K562 (cell line): ENCODE results near the gene ZSWIM6. TPM values are rescaled to one million over a fixed set of nuclear protein-coding genes. Genes with fewer than 3 reads are reported as not detected.
A peak's percentile ranks its signal among the peaks of the same experiment; 100 is the strongest.

Experiments
- ATAC-seq: fragments of 200-7000 bp; cut with Tn5 transposase; 3 replicates; pipeline ENCODE4 v1.9.1; 2020; ENCODE audit warnings: moderate library complexity
- BruUV-seq: library from RNA; stranded (reverse); fragments of 400-500 nt; replicated peaks from 2 replicates; lab custom pipeline; 2021; lab: Mats Ljungman, UMichigan
- CTCF ChIA-PET: fragments of 300-600 bp; formaldehyde crosslinking; extraction: SDS; loops from one replicate; lab custom pipeline; 2021; ENCODE audit warnings: low intra/inter-chr PET ratio; lab: Yijun Ruan, JAX
- POLR2A ChIA-PET: fragments of 300-600, 350-650 bp; sonication (Branson Sonifier 250); formaldehyde crosslinking; extraction: SDS; loops from one replicate; lab custom pipeline; 2021; ENCODE audit warnings: antibody characterized with exemption, inconsistent platforms; lab: Yijun Ruan, JAX
- DNase-seq, 4 experiments: peaks; one replicate each; pipeline versions ENCODE4 v3.0.0 to v3.0.0-alpha.2; 2011 to 2018; ENCODE audit warnings: low spot score in 3 of 4, mixed read lengths in 3 of 4; ENCODE audit errors: extremely low read depth in 1 of 4
- FAIRE-seq: peaks from 2 replicates; lab custom pipeline; 2011; peaks lifted over from hg19 to GRCh38; lab: Jason Lieb, UNC
- H2AFZ ChIP-seq: 2 replicates; pipeline ENCODE4 v1.6.0; 2011; ENCODE audit warnings: low read depth, low read length, control low read depth, inconsistent platforms
- H3K27ac ChIP-seq: fragments of 200-600 bp; 3 replicates; pipeline ENCODE4 v1.8.0; 2011; ENCODE audit warnings: low read depth, mild to moderate bottlenecking, control low read depth, inconsistent platforms, low read length, moderate library complexity, mixed read lengths; ENCODE audit errors: extremely low read depth
- H3K27me3 ChIP-seq, 2 experiments: fragments of 300-600 bp in 1 of 2; 2 replicates in 1 of 2; 3 replicates in 1 of 2; pipeline versions ENCODE4 v1.6.0 to v1.8.0; 2011; ENCODE audit warnings: inconsistent platforms in 2 of 2, low read length in 2 of 2, mild to moderate bottlenecking in 1 of 2, mixed read lengths in 1 of 2, moderate library complexity in 1 of 2; ENCODE audit not compliant: control insufficient read depth in 2 of 2, insufficient read depth in 2 of 2
- H3K36me3 ChIP-seq: fragments of 300-600 bp; 3 replicates; pipeline ENCODE4 v1.8.0; 2011; ENCODE audit warnings: mild to moderate bottlenecking, low read length, inconsistent platforms; ENCODE audit not compliant: control insufficient read depth, insufficient read depth
- H3K4me1 ChIP-seq, 2 experiments: fragments of 200-600 bp in 1 of 2; replicated peaks in 1 of 2; 2 replicates in 1 of 2; 3 replicates in 1 of 2; pipeline versions ENCODE4 v1.5.1 to v1.8.0; 2011; ENCODE audit warnings: inconsistent platforms in 2 of 2, low read length in 2 of 2, mild to moderate bottlenecking in 1 of 2, mixed read lengths in 1 of 2, moderate library complexity in 1 of 2; ENCODE audit not compliant: control insufficient read depth in 2 of 2, insufficient read depth in 2 of 2
- H3K4me2 ChIP-seq: 2 replicates; pipeline ENCODE4 v1.6.1; 2011; ENCODE audit warnings: low read length, control low read depth, inconsistent platforms, mixed read lengths; ENCODE audit not compliant: insufficient read depth
- H3K4me3 ChIP-seq: fragments of 200-600 bp; sonication (generic), shearing (Covaris generic); 2 replicates; pipeline ENCODE4 v1.5.1; 2016; ENCODE audit warnings: control low read depth, inconsistent platforms
- H3K79me2 ChIP-seq: fragments of 200-600 bp; 3 replicates; pipeline ENCODE4 v1.8.0; 2011; ENCODE audit warnings: low read length, inconsistent platforms; ENCODE audit not compliant: control insufficient read depth, insufficient read depth
- H3K9ac ChIP-seq, 2 experiments: 2 replicates each; pipeline versions ENCODE4 v1.6.0 to v1.6.1; 2011; ENCODE audit warnings: low read depth in 2 of 2, low read length in 2 of 2, control low read depth in 1 of 2, inconsistent platforms in 1 of 2, mild to moderate bottlenecking in 1 of 2, mixed read lengths in 1 of 2; ENCODE audit not compliant: insufficient read depth in 1 of 2
- H3K9me1 ChIP-seq: one replicate; pipeline ENCODE4 v1.6.0; 2011; ENCODE audit warnings: inconsistent platforms, mild to moderate bottlenecking, low read length, moderate library complexity; ENCODE audit not compliant: control insufficient read depth, insufficient read depth
- H3K9me3 ChIP-seq: replicated peaks from 2 replicates; pipeline ENCODE4 v1.5.1; 2011; ENCODE audit warnings: low read depth, low read length, inconsistent platforms; ENCODE audit not compliant: control insufficient read depth, insufficient read depth
- H4K20me1 ChIP-seq: replicated peaks from 2 replicates; pipeline ENCODE4 v1.6.1; 2011; ENCODE audit warnings: low read length, inconsistent platforms, mixed read lengths; ENCODE audit not compliant: control insufficient read depth, insufficient read depth
- CBFA2T2 ChIP-seq: fragments of 450-650 bp; conservative IDR thresholded peaks from 2 replicates; pipeline ENCODE4 v1.6.1; 2017; ENCODE audit warnings: mild to moderate bottlenecking
- CC2D1A ChIP-seq: fragments of 450-650 bp; IDR thresholded peaks from 2 replicates; pipeline ENCODE4 v1.6.1; 2017; ENCODE audit warnings: mild to moderate bottlenecking
- KDM1A ChIP-seq, 2 experiments: fragments of 450-650 bp; IDR thresholded peaks; 2 replicates each; pipeline ENCODE4 v1.6.1; 2016; ENCODE audit warnings: mild to moderate bottlenecking in 2 of 2
- KHSRP ChIP-seq: fragments of 450-650 bp; IDR thresholded peaks from 2 replicates; pipeline ENCODE4 v1.6.1; 2017
- MYNN ChIP-seq, 2 experiments: sonication (generic); formaldehyde crosslinking in 1 of 2; IDR thresholded peaks; 2 replicates each; pipeline versions ENCODE4 v1.5.0 to v1.6.1; 2016 to 2020; ENCODE audit warnings: antibody characterized with exemption in 1 of 2, missing genetic modification reagents in 1 of 2
- PCBP2 ChIP-seq: fragments of 200-400 bp; formaldehyde crosslinking; IDR thresholded peaks from 2 replicates; pipeline ENCODE4 v1.6.1; 2018; ENCODE audit warnings: low read length, low read depth, mild to moderate bottlenecking, moderate library complexity; ENCODE audit not compliant: poor library complexity, severe bottlenecking
- PTBP1 ChIP-seq: fragments of 200-400 bp; formaldehyde crosslinking; IDR thresholded peaks from 2 replicates; pipeline ENCODE4 v1.6.1; 2017; ENCODE audit warnings: low read depth, low read length
- RAD21 ChIP-seq, 2 experiments: fragments of 250-450 bp in 1 of 2; fragments of 450-650 bp in 1 of 2; sonication (Bioruptor Pico) in 1 of 2; formaldehyde crosslinking in 1 of 2; IDR thresholded peaks in 1 of 2; conservative IDR thresholded peaks in 1 of 2; 2 replicates each; pipeline versions ENCODE4 v1.4.0 to v1.8.0; 2020 to 2022; ENCODE audit warnings: mild to moderate bottlenecking in 2 of 2, moderate library complexity in 1 of 2
- TBL1XR1 ChIP-seq, 2 experiments: IDR thresholded peaks; 2 replicates each; pipeline ENCODE4 v1.6.1; 2012; ENCODE audit warnings: improper control_type of control experiment in 2 of 2, low read length in 2 of 2, mild to moderate bottlenecking in 1 of 2
- ZNF830 ChIP-seq: fragments of 250-450 bp; sonication (Bioruptor Pico); IDR thresholded peaks from 2 replicates; pipeline ENCODE4 v1.5.0; 2021; ENCODE audit warnings: mild to moderate bottlenecking
- WGBS: fragments of 100-300 bp; shearing (Covaris generic); methylation state at CpG from one replicate; pipeline ENCODE4 v1.1.6; 2016; ENCODE audit warnings: low coverage, mixed read lengths; ENCODE audit not compliant: insufficient coverage; ENCODE audit errors: missing lambda C conversion rate; 5-methylcytosine and 5-hydroxymethylcytosine counted together
- in situ Hi-C: fragments of 300-500 bp; cut with MboI; formaldehyde crosslinking; loops from 4 replicates; pipeline ENCODE4 v1.15.0; 2018; ENCODE audit warnings: inconsistent platforms, mixed read lengths
- intact Hi-C: fragments of 100-400 bp; cut with micrococcal nuclease; formaldehyde crosslinking; loops from 2 replicates; pipeline ENCODE4 v1.14.2; 2022
- polyA plus RNA-seq, 8 experiments: library from polyadenylated mRNA; depleted of rRNA in 4 of 8; stranded (reverse) in 5 of 8; unstranded in 3 of 8; fragments of >200 nt; fragmentation: Nextera tagmentation in 2 of 8; fragmentation: Illumina TruSeq in 1 of 8; extraction: Ambion mirVana in 2 of 8; extraction: Trizol in 1 of 8; gene quantifications; 2 replicates each; pipeline versions ENCODE4 v1.2.1 to v1.2.3, GENCODE V29; 2011 to 2014; ENCODE audit warnings: inconsistent platforms in 1 of 8, missing spikeins in 1 of 8
- total RNA-seq, 7 experiments: library from RNA; depleted of rRNA in 6 of 7; stranded (reverse); fragments of >200 nt in 6 of 7; fragmentation: Illumina TruSeq in 2 of 7; extraction: Trizol in 2 of 7; gene quantifications; 2 replicates each; pipeline versions ENCODE4 v1.2.1 to v1.2.3, GENCODE V29; 2011 to 2021; ENCODE audit warnings: low replicate concordance in 1 of 7
- TF ChIP-seq, protein P1 (sequence below): fragments of 450-650 bp; formaldehyde crosslinking; IDR thresholded peaks from 2 replicates; pipeline ENCODE4 v1.4.0; 2020; ENCODE audit warnings: mild to moderate bottlenecking, mixed read lengths
- TF ChIP-seq, protein P2 (sequence below): sonication (generic); formaldehyde crosslinking; IDR thresholded peaks from 2 replicates; pipeline ENCODE4 v1.8.0; 2022; ENCODE audit warnings: missing genetic modification reagents, mild to moderate bottlenecking, borderline replicate concordance

ZSWIM6 gene
- total and polyA plus RNA-seq, 9 of the 15 experiments (the other 6 are each of a cell fraction or from before 2014, with no cell fraction given): 0.81 to 3.2 (median 2.0) TPM

DNA sequence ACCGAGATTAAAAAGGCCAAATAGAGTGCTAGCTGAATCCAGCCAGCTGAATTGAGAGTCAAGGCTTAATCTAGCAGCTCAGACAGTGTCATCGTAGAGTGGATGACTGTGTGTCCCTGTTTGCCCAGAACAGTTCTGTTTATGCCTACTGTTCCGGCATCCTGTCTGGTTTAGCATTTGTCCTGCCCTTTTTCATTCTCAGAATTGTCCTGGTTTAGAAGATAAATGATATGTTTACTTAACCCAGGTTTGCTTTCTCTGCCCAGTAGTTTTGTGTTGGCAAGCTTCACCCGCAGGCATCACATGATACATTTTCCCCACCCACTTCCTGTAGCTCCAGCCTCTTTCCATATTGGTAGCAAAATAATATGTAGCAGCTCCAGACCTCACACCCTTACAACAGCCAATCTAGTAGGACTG is 41.3 kb upstream of the ZSWIM6 start:
- H2AFZ ChIP-seq: no peak overlapping the region
- WGBS: 5% methylated on average over 4 of the region's 4 CpGs
- ATAC-seq (no peak), FAIRE-seq (no peak), DNase-seq (no peak)
- ChIA-PET POLR2A (interaction anchor here (1.0 kb wide), 1 partner anchor 20 kb away, joined by 3 read pairs; no protein-coding TSS in a partner anchor), CTCF (no interaction called here)
- no peak overlapping the region for H3K4me3 ChIP-seq
- no peaks in the 10 kb centered on the region for H3K79me2 ChIP-seq
- no peaks in the 10 kb centered on the region for H3K4me1 ChIP-seq
- H3K9me1 ChIP-seq: no peaks in the 10 kb centered on the region
- intact Hi-C loops: no loop called here
- H4K20me1 ChIP-seq: no peaks in the 10 kb centered on the region
- H3K27ac ChIP-seq: no peak overlapping the region
- H3K27me3 ChIP-seq: peaks cover 3 to 17% of the 10 kb centered on the region in 2 experiments; a peak in 4 of 5 replicates
- H3K4me2 ChIP-seq: no peak overlapping the region
- no TSS peak for BruUV-seq
- no peaks in the 10 kb centered on the region for H3K9me3 ChIP-seq
- H3K9ac ChIP-seq: no peak overlapping the region
- H3K36me3 ChIP-seq: no peaks in the 10 kb centered on the region
- in situ Hi-C loops: no loop called here
- TF ChIP-seq MYNN (IDR thresholded peaks at IDR 0.05): no peak
- TF ChIP-seq MYNN (CRISPR knock-in tag; IDR thresholded peaks at IDR 0.05): no peak
- TF ChIP-seq, protein P1, sequence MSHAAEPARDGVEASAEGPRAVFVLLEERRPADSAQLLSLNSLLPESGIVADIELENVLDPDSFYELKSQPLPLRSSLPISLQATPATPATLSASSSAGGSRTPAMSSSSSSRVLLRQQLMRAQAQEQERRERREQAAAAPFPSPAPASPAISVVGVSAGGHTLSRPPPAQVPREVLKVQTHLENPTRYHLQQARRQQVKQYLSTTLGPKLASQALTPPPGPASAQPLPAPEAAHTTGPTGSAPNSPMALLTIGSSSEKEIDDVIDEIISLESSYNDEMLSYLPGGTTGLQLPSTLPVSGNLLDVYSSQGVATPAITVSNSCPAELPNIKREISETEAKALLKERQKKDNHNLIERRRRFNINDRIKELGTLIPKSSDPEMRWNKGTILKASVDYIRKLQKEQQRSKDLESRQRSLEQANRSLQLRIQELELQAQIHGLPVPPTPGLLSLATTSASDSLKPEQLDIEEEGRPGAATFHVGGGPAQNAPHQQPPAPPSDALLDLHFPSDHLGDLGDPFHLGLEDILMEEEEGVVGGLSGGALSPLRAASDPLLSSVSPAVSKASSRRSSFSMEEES (CRISPR knock-in tag): peak; percentile 69

DNA sequence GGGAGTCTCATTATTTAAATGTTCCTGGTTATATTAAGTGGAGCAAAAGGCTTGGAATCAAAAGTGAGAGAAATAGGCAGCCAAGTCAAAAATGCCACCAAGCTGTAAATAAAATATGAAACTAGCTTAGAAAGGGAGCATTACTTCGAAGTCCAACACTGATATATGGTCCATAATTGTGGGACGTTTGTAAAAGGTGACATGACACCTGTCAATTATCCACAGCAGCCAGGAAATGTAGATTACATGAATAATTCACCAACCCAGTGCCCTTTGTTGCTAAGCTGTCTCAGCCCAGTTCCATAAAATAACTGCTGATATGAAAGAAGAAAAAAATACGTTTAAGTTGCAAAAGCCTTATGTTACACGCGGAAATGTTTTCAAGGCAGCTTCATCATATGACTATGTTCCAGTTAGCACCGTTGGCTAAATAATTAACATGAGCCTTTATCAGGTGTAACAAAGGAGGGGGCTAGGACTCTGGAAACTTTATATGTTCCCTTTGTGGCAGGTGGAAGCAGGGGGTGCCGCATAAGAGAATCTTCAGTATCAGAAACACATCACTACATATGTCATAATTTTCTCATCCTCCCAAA is 39.9 kb upstream of the ZSWIM6 start:
- TF ChIP-seq PTBP1 (no peak), PCBP2 (no peak), ZNF830 (no peak), KDM1A (IDR thresholded peaks at IDR 0.05) (no peak), CBFA2T2 (no peak), TBL1XR1 (IDR thresholded peaks at IDR 0.05; ENCODE audit: low read length in 2 of 2) (no peak), KHSRP (no peak), RAD21 (CRISPR knock-in tag; conservative IDR thresholded peaks at IDR 0.05 in 1 of 2, IDR thresholded peaks at IDR 0.05 in 1 of 2) (no peak), CC2D1A (no peak)
- TF ChIP-seq, protein P2, sequence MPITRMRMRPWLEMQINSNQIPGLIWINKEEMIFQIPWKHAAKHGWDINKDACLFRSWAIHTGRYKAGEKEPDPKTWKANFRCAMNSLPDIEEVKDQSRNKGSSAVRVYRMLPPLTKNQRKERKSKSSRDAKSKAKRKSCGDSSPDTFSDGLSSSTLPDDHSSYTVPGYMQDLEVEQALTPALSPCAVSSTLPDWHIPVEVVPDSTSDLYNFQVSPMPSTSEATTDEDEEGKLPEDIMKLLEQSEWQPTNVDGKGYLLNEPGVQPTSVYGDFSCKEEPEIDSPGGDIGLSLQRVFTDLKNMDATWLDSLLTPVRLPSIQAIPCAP (CRISPR knock-in tag): no peak
- no TSS peak for BruUV-seq
- POLR2A ChIA-PET: no interaction called here
- no peaks in the 10 kb centered on the region for H3K9me1 ChIP-seq
- peaks cover 3 to 17% of the 10 kb centered on the region in 2 experiments; a peak in 4 of 5 replicates for H3K27me3 ChIP-seq
- no peak overlapping the region for H3K9ac ChIP-seq
- no peak overlapping the region for H3K27ac ChIP-seq
- 5% methylated on average over 7 of the region's 7 CpGs for WGBS
- intact Hi-C loops: no loop called here
- FAIRE-seq: no peak
- in situ Hi-C loops: no loop called here
- no peak overlapping the region for H3K4me2 ChIP-seq
- no peak overlapping the region for H3K4me3 ChIP-seq
- no peaks in the 10 kb centered on the region for H3K4me1 ChIP-seq
- no peak overlapping the region for H2AFZ ChIP-seq
- no peaks in the 10 kb centered on the region for H4K20me1 ChIP-seq
- ATAC-seq: no peak
- DNase-seq: no peak
- H3K79me2 ChIP-seq: no peaks in the 10 kb centered on the region
- no peaks in the 10 kb centered on the region for H3K9me3 ChIP-seq
- H3K36me3 ChIP-seq: no peaks in the 10 kb centered on the region
- CTCF ChIA-PET: no interaction called here
